ENCODE results near the gene PLXNC1.

Gene PLXNC1

GRCh38 chr12:94133964-94134795 lies 14.2 kb upstream of the PLXNC1 start:
- DNase-seq (ENCODE audit: low read depth in 2 of 3, low spot score in 2 of 3), result no peak

- DNase-seq (ENCODE audit: low read depth in 2 of 3, low spot score in 2 of 3), result no peak
Measured at GRCh38 chr12:94135896-94136295, 12.5 kb upstream of the PLXNC1 start.

GRCh38 chr12:94139816-94140215 lies 8.6 kb upstream of the PLXNC1 start:
- no peak for DNase-seq (ENCODE audit: low read depth in 2 of 3, low spot score in 2 of 3)

GRCh38 chr12:94140556-94140955 lies 7.8 kb upstream of the PLXNC1 start:
- DNase-seq (ENCODE audit: low read depth in 2 of 3, low spot score in 2 of 3), result peak in 1 of 3 experiments; percentile 10

GRCh38 chr12:94141004-94141764 lies 7.2 kb upstream of the PLXNC1 start:
- no peak for DNase-seq (ENCODE audit: low read depth in 2 of 3, low spot score in 2 of 3)

- no peak for DNase-seq (ENCODE audit: low read depth in 2 of 3, low spot score in 2 of 3)
Measured at GRCh38 chr12:94141892-94142291, 6.5 kb upstream of the PLXNC1 start.

GRCh38 chr12:94143438-94143837 lies 4.9 kb upstream of the PLXNC1 start:
- DNase-seq (ENCODE audit: low read depth in 2 of 3, low spot score in 2 of 3), result no peak

- DNase-seq (ENCODE audit: low read depth in 2 of 3, low spot score in 2 of 3), result no peak
Measured at GRCh38 chr12:94143951-94144350, 4.4 kb upstream of the PLXNC1 start.

GRCh38 chr12:94144781-94145180 lies 3.6 kb upstream of the PLXNC1 start:
- no peak for DNase-seq (ENCODE audit: low read depth in 2 of 3, low spot score in 2 of 3)

- no peak for DNase-seq (ENCODE audit: low read depth in 2 of 3, low spot score in 2 of 3)
Measured at GRCh38 chr12:94145191-94145983, 3.0 kb upstream of the PLXNC1 start.

GRCh38 chr12:94146166-94146936 lies 2.0 kb upstream of the PLXNC1 start:
- no peak for DNase-seq (ENCODE audit: low read depth in 2 of 3, low spot score in 2 of 3)

GRCh38 chr12:94147387-94147990 lies 888 bp upstream of the PLXNC1 start:
- DNase-seq (ENCODE audit: low read depth in 2 of 3, low spot score in 2 of 3), result no peak

- DNase-seq (ENCODE audit: low read depth in 2 of 3, low spot score in 2 of 3), result no peak
Measured at GRCh38 chr12:94148739-94149118, 352 bp downstream of the PLXNC1 start.

GRCh38 chr12:94149119-94149780 lies 873 bp downstream of the PLXNC1 start:
- DNase-seq (ENCODE audit: low read depth in 2 of 3, low spot score in 2 of 3), result peak; percentile 13 to 43 (median 26)

GRCh38 chr12:94149781-94150239 lies 1.4 kb downstream of the PLXNC1 start:
- no peak for DNase-seq (ENCODE audit: low read depth in 2 of 3, low spot score in 2 of 3)

GRCh38 chr12:94150240-94151121 lies 2.1 kb downstream of the PLXNC1 start:
- peak in 2 of 3 experiments; percentile 27 to 28 for DNase-seq (ENCODE audit: low read depth in 2 of 3, low spot score in 2 of 3)

- DNase-seq (ENCODE audit: low read depth in 2 of 3, low spot score in 2 of 3), result no peak
Measured at GRCh38 chr12:94151582-94151981, 3.2 kb downstream of the PLXNC1 start.

GRCh38 chr12:94152292-94153078 lies 4.1 kb downstream of the PLXNC1 start:
- no peak for DNase-seq (ENCODE audit: low read depth in 2 of 3, low spot score in 2 of 3)
